ENCODE measurements around the gene C21orf58. TPM values are rescaled to one million over a fixed set of nuclear protein-coding genes. Genes with fewer than 3 reads are reported as not detected.
"Not testable (repeated sequence)": the region's sequence is repeated elsewhere in the genome, so short reads cannot be mapped to it uniquely, and the experiment has no call there.

C21orf58 gene
- polyA plus RNA-seq (ENCODE audit: insufficient read length): 8.5 TPM

DNA sequence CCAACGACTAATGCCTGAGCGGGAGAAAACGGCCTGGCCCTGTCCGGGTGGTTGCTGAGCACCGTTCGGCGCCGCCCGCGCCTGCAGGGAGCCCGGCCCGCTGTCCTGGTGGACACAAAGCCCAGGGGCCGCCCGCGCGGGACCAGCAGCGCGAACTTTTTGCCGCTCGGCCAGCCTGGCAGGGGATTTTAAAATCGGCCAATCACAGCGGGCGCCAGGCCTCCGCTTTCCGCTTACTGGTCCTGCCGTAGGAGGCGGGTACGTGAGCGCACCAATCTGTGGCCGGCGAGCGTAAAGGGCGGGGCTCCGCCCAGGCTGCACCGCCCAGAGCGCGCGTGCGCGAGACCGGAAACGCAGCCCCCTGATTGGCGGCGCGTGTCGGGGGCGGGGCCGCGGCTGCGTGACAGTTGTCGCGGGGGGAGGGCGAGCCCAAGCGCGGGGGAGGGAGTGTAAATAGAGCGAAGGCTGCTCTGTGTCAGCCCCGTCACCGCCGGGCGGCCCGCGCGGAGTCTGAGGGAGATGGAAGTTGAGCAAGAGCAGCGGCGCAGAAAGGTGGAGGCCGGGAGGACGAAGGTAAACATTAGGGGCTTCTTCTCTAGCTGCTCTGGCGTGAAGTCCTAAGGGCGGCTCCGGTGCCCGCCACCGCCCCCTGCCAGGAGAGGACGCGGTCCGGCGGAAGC, at the start of gene C21orf58, which contains the start of gene PCNT:
C21orf58 (minus strand) TSS at position 161 of the 680 bp plus-strand sequence. CDS start 1,132 bp downstream, outside the sequence.
PCNT (plus strand) TSS at position 447 of the 680 bp plus-strand sequence; CDS start at position 520, 73 bp downstream.
- peak; percentile 99 for DNase-seq

DNA sequence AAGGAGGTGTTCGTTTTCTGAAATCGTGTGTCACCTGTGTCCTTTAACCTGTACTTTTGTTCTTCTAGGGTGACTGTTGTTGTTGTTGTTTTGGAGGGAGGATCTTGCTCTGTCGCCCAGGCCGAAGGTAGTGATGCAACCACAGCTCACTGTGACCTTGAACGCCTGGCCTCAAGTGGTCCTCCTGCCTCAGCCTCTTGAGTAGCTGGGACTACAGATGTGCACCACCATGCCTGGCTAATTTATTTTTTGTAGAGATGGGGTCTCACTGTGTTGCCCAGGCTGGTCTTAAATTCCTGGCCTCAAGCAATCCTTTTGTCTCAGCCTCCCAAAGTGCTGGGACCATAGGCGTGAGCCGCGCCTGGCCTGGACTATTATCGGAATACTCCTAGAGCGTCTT, 49.3 kb upstream of the C21orf58 start:
- not testable (repeated sequence) for DNase-seq

DNA sequence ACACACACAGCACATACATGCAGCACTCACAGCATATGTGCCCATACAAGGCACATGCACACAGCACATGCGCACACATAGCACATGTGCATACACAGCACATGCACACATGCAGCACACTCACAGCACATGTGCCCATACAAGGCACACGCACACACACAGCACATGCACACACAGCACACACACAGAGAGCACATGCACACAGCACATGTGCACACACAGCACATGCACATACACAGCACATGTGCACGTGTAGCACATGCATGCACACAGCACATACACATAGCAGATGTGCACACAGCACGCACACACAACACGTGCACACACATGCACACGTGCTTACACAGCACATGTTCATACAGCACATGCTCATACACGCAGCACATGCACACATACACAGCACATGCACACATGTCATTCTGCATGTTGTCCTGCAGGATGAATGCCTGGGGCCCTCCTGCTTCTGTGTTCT, 48.4 kb upstream of the C21orf58 start:
- DNase-seq: no peak

DNA sequence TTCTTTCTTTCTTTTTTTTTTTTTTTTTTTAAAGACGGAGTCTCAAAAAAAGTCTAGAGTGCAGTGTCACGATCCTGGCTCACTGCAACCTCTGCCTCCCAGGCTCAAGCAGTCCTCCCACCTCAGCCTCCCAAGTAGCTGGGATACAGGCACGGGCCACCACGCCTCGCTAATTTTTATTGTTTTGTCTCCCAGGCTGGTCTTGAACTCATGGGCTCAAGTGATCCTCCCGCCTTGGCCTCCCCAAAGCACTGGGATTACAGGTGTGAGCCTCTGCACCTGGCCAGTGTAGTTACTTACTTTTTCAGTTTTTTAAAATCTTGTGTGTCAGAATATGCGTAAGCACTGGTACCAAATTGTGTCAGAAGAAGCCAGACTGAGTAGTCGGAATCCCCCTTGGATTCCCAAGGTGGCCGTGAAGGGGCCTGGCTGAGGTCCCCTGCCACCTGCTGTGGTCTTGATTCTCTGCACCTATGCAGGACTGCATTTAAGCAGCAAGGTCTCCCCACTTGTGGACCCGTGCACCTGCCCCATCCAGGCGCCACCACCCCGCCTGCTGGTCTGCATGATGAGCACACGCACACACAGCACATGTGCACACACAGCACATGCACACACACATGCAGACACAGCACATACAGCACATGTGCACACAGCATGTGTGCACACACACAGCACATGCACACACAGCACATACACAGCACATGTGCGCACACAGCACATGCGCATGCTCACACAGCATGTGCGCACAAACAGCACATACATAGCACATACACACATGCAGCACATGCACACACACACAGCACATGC, 47.7 kb upstream of the C21orf58 start:
- DNase-seq: no peak

DNA sequence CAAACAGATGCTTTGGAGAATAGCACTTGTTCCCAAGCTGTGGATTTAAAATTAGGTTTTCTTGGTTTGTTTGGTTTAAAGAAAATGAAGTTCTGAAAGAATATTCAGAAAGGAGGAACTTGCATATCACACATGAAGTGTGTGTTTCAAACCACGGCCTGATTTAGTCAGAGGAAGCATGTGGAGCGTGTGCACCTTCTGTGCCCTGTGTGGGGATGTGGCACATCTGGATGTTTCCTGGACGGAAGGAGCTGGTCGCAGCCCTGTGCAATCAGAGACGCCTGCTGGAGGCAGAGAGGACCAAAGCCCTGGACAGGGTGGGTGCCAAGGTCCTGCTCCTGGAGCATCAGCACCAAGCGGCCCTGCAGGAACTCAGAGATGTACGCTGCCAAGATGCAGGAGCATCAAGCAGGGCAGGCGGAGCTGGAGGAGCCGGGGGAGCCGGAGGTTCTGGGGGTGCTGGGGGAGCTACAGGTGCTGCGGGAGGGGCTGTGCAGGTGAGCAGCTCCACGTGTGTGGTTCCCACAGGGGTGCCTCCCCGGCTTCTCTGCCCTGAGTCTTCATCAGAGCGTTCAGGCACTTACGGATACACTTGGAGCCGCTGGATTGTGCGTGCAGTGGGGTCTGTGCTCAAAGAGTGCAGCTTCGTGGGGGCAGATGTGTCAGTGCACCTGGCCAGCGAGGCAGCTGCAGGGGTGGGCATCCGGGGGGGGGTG, 46.0 kb upstream of the C21orf58 start:
- DNase-seq: no peak

DNA sequence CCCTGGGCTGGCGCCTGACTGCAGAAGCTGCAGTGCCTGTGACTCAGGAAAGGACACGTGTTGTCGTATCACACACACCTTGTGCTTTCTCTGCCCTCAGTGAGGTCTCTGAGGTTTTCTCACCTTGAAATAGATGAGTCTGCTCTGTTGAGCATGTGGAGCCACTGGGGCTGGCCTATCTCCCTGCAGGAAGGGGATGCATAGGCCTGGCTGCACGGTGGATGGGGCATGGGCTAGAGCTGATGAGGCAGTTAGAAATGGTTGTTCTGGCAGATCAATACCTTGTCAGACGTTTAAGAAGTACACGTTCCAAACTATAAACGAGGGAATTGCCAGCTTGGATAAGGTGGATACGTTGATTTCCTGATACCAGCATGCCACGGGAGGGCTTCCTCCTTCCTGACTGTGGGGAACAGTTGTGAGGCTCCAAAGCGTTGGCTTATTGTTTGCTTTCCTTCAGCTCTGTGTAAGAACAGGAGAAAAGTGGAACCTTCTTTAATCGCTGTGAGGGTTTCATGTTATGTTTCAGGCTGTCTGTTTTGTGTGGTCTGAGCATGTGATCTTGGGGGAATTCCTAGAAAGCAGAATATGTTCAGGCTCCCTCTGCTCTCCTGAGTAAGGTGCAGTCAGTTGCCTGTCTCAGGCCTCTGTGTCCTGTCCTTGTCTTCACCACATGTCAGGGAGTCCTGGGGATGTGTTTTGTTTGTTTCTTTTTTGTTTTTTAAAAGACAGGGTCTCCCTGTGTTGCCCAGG, 45.0 kb upstream of the C21orf58 start:
- no peak for DNase-seq

DNA sequence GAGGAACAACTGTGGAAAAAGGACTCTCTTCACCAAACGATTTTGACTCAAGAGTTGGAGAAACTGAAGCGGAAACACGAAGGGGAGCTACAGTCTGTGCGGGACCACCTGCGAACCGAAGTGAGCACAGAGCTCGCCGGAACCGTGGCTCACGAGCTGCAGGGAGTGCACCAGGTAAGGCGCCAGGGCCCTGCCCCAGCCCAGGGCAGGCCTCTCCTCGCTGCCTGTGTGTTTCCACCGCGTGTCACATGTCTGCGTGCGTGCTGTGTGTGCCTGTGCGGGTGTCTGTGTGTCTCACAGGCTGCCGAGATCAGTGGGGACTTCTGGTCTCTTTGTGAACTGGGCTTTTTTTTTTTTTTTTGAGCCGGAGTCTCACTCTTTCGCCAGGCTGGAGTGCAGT, 43.3 kb upstream of the C21orf58 start:
- no peak for DNase-seq

DNA sequence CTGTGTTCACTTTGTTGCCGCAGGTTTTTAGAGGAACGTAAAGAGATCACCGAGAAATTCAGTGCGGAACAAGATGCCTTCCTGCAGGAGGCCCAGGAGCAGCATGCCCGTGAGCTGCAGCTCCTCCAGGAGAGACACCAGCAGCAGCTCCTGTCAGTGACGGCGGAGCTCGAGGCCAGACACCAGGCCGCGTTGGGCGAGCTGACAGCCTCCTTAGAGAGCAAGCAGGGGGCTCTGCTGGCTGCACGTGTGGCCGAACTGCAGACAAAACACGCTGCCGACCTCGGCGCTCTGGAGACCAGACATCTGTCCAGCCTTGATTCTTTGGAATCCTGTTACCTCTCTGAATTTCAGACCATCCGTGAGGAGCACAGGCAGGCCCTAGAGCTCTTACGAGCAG, 42.9 kb upstream of the C21orf58 start:
- DNase-seq: no peak

DNA sequence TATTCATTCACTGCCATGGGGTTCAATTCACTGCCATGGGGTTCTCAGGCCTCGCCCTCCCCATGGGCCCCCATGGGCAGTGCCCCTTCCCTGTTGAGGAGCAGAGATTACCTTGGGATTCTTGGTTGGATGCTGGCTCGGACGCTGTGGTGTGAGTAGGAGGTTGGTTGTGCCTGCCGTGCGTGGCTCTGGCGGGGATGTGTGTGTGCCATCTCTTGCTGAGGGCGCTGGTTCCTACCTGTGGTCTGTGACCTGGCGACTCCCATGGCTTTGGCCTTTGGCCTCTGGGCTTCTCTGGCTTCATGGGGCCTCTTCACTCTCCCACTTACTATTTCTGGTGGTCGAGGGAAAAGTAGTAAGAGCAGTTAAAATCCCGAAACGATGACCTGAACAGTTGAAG, 42.4 kb upstream of the C21orf58 start:
- DNase-seq: no peak

DNA sequence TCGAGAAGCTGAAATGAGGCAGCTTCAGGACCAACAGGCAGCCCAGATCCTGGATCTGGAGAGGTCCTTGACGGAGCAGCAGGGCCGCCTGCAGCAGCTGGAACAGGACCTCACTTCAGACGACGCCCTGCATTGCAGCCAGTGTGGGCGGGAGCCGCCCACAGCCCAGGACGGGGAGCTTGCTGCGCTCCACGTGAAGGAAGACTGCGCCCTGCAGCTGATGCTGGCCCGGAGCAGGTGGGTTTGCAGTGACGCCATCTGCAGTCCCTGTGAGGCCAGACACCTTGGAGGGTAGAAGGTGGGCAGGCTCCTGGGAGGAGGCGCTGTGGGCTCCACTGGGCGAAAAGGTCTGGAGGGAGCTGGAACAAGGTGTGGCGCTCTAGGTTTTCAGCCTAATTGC, 40.0 kb upstream of the C21orf58 start:
- DNase-seq: no peak

DNA sequence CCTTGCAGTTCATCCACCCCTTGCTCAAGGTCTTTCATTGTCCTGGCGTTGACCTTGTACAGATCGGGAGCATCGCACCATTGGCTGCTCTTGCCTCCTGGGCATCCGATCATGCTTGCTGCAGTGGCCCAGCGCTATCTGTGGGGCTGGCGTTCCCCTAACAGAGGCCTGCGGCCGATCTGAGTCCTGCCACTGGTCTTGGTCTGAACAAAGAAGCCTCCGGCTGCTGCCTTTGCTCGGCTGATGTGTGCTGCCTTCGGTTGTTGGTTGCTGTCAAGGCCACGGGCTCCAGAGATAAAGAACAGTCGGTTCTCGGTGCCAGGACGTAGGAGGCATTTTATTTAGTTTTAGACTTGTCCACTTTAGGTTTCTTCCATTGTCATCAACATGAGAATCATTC, 39.3 kb upstream of the C21orf58 start:
- DNase-seq: no peak

DNA sequence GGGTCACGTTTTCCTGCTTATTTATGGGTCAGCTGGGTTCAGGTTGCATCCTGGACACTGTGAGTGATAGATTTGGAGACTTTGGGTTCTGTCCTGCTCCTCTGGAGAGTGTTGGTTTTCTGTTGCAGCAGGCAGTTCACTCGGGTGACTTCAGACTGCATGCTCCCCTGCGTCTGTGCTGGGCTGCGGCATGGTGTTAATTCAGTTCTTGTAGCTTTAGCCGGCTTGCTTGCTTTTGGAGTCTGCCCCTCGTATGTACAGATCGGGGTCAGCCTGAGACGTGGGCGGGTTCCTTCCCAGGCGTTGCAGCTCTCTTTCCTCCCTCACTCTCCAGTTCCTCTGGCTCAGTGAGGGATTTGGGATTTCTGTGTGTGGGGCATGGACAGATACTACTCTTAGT, 38.3 kb upstream of the C21orf58 start:
- no peak for DNase-seq

DNA sequence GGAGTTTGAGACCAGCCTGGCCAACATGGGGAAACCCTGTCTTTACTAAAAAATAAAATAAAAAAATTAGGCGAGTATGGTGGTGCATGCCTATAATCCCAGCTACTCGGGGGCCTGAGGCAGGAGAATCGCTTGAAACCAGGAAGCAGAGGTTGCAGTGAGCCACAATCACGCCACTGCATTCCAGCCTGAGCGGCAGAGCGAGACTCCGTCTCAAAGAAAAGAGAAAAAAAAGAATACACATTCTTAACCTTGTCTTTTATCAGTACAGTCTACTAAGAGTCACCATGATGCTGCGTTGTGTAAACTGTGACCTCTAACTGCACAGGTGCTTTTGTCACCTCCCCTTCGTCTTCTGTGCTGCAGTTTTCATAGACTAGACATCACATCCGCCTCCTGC, 37.5 kb upstream of the C21orf58 start:
- no peak for DNase-seq

DNA sequence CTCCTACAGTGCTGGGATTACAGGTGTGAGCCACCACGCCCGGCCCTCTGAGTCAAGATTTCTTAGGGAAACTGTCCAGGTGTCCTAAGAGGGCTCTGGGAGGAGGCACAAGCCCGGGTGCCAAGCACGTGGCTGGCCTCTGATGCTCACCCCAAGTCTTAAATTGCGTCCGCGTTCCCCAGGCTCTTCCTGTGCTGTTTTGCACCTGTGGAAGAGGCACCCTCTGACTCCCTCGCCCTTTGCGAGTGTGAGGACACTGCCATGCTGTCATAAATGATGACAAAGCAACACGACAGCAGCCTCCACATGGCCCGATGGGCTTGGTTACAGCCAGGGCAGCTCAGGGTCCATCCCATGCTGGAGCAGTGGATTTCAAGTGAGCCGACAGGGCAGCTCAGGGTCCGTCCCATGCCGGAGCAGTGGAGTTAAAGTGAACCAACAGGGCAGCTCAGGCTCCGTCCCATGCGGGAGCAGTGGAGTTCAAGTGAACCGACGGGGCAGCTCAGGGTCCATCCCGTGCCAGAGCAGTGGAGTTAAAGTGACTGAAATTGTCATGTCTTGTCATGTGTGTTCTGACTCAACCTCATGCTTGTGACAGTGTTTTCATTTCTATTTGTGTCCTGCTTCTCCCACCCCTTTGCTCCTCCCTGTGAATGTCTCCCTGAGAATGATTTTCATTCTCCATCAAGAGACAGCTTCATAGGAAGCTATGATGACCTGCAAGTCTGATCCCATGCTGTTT, 34.2 kb upstream of the C21orf58 start:
- no peak for DNase-seq

DNA sequence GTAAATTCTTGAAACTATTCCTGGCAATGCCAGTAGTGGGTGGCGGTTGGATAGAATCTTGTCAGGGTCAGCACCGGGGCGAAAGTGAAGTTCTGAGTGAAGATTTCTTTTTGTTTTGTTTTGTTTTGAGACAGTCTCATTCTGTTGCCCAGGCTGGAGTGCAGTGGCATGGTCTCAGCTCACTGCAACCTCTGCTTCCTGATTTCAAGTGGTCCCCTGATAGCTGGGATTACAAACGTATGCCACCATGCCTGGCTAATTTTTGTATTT, 33.6 kb upstream of the C21orf58 start:
- DNase-seq: no peak

DNA sequence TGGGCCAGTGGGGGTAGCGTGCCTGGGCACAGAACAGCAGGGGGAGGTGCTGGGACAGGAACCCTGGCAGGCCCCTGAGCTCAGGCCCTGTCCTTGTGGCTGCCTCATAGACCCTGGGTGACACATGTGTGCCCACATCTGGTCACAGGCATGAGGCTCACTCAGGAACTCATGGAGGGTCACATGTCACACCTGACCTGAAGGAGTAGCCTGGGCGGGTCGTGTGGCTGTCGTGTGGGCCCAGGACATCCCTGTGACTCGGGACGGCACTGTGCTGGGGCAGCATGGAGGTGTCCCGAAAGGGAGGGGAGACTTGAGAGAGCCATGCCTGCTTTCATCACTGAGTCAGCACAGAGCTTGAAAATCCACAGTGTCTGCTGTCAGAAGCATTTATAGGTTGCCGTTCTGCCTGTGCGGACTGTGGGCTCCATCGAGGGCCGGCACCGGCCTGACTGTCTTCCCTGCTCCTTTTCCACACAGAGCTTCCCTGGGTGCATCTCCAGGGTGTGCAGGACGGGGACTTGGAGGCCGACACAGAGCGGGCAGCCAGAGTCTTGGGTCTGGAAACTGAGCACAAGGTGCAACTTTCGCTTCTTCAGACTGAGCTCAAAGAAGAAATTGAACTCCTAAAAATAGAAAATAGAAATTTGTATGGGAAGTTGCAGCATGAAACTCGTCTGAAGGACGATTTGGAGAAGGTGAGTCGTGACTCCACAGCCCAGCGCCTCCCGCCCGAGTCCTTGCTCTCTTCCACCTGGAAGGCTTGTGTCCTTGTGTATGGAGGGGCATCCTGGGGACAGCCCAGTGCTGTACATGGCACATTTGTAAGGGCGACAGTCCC, 33.0 kb upstream of the C21orf58 start:
- no peak for DNase-seq

DNA sequence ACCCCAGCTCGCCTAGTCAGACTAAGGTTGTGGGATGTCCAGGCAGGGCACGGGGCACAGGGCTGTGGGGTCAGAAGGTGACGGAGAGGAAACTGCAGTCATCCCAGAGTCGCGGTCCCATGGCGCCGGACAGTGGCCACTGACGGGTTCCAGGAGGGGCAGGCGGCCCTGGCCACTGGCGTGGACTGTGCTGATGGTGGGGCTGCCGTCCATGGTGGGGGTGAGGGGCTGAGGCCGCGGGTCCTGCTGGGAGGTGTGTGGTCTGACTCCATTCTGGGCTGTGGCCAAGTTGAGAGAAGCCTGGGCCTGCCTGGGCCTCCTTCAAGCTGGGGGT, 32.3 kb upstream of the C21orf58 start:
- DNase-seq: no peak

DNA sequence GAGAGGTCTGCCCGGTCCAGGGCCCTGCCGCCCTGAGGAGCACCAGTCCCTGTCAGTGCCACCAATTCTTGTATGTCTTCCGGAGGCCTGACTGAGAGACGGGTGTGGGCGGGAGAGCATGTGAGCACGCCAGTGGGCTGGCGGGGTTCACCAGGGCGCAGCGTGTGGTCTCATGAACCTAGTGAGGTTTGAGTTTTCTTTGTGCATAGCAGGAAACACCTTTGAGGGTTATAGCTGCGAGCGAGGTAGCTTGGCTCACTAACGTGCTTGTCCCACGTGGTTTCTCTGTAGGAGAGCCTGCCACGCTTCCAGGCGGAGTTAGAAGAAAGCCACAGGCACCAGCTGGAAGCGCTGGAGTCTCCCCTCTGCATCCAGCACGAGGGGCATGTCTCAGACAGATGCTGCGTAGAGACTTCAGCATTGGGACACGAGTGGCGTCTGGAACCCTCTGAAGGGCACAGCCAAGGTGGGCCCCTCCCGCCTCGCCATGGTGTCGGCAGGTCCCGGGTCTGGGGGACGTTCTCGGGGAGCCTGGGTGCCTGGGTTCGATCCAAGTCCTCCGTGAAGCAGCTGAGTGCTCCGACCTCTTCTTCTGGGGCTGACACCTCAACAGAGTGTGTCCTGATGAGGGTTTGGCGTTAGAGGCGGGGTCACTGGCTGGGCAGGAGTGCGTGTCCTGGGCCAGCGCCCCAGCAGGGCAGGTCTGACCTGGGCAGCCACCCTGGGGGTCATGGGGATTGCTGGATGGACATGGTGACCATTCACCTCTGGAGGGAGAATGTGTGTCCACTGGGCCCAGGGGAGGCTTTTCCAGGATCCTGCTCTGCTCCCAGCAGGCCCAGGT, 31.7 kb upstream of the C21orf58 start:
- no peak for DNase-seq

DNA sequence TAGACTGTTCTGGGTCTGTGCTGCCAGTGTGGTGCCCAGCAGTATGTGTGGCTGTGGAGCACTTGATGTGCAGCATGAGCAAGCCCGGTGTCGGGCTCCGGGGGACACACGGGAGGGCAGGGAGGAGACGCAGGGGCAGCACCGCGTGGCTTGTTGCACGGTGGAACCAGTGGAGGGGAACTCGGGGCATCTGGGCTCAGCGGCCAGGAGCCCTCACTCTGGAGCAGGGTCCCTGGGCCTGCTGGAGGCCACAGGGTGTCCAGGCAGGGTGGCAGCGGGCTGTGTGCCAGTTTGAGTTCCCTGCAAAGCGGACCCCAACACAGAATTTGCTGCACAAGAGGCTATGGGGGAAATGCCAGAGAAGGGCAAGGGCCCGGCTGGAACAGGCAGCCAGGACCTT, 30.8 kb upstream of the C21orf58 start:
- no peak for DNase-seq

DNA sequence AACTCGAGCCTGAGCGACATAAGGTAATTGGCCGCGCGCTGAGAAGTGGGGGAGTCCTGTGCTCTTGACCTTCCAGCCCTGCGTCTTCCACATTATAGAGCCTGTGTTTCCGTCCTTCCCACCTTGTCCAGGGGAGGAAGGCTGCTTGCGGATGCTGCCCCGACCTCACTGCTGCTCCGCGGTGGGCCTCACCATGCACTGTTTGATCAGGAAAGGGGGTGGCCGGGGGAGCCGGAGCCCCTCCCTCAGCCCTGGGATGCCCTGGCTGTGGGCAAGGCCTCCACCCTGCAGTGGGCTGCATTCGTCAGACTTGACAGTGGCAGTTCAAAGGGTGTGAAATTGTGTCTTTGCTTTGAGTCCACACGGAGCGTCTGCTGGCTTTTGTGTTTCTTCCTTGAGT, 30.4 kb upstream of the C21orf58 start:
- DNase-seq: no peak
